ENCODE data around the gene MRPL4.

The MRPL4 gene

DNA sequence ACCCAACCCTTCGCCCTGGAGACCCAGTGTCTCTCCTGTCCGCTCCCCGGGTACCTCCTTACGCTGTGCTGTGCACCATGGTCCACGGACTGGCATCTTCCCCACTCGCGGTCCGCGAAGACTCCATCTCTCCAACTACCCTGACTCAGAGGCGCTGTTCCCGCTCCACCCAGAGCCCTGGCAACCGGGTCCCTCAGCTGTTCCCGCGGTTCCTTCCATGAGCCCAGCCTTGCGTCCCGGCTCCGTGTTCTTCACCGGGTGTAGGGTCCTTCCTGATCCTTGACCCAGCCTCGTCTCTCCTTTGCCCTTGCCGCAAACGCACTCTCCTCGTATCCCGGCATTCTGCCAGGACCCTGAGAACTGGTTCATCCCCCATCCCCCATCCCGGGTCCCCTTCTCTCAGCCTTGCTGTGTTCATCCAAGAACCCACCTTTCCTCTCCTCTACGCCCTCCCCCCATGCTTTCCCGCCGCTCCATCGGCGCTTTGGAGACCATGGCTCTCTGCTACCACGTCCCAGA lies 38.4 kb downstream of the MRPL4 start:
- no peak for DNase-seq

DNA sequence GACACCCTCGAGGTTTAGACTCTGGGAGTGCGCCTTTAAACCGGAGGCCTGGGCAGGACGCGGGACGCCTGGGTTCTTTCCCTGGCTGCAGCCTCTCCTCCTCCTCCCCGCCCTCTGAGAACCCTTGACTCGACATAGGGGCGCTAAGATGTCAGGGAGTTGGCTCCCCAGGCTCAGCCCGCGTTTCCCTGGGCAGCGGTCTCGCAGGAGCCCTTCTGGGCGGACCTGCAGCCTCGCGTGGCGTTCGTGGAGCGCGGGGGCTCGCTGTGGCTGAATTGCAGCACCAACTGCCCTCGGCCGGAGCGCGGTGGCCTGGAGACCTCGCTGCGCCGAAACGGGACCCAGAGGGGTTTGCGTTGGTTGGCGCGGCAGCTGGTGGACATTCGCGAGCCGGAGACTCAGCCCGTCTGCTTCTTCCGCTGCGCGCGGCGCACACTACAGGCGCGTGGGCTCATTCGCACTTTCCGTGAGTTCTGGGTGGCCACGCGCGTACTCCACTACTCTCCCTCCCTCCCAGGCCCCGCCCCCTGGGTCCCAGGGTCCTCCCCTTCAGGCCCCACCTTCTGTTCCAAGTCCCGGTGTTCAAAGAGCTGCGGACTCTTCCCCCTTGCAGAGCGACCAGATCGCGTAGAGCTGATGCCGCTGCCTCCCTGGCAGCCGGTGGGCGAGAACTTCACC lies 39.0 kb downstream of the MRPL4 start:
- DNase-seq, result no peak

DNA sequence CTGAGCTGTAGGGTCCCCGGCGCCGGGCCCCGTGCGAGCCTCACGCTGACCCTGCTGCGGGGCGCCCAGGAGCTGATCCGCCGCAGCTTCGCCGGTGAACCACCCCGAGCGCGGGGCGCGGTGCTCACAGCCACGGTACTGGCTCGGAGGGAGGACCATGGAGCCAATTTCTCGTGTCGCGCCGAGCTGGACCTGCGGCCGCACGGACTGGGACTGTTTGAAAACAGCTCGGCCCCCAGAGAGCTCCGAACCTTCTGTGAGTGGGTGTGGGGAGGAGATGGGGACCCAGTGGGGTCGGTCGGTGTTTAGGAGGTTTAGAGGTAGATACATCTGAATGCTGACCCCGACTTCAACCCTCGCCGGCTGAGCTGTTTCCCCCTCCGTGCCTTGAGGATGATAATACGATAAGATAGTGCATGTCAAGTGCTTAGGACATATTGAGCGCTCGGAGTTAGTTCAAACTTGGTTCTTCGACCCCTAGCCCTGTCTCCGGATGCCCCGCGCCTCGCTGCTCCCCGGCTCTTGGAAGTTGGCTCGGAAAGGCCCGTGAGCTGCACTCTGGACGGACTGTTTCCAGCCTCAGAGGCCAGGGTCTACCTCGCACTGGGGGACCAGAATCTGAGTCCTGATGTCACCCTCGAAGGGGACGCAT lies 39.7 kb downstream of the MRPL4 start:
- DNase-seq, result no peak

DNA sequence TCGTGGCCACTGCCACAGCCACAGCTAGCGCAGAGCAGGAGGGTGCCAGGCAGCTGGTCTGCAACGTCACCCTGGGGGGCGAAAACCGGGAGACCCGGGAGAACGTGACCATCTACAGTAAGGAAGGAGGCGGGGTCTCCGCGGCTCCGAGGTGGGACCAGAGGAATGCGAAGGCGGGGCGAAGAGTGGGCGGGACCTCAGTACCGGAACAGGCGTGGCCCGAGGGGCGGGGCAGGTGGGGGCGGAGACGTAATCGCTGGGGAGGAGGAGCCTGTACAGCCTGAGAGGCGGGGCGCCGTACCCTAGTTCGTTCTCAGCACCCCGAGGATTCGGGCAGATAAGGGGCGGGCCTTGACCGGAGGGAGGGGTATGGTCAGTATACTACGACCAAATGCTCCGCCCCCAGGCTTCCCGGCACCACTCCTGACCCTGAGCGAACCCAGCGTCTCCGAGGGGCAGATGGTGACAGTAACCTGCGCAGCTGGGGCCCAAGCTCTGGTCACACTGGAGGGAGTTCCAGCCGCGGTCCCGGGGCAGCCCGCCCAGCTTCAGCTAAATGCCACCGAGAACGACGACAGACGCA lies 40.3 kb downstream of the MRPL4 start:
- DNase-seq, result peak; percentile 76

DNA sequence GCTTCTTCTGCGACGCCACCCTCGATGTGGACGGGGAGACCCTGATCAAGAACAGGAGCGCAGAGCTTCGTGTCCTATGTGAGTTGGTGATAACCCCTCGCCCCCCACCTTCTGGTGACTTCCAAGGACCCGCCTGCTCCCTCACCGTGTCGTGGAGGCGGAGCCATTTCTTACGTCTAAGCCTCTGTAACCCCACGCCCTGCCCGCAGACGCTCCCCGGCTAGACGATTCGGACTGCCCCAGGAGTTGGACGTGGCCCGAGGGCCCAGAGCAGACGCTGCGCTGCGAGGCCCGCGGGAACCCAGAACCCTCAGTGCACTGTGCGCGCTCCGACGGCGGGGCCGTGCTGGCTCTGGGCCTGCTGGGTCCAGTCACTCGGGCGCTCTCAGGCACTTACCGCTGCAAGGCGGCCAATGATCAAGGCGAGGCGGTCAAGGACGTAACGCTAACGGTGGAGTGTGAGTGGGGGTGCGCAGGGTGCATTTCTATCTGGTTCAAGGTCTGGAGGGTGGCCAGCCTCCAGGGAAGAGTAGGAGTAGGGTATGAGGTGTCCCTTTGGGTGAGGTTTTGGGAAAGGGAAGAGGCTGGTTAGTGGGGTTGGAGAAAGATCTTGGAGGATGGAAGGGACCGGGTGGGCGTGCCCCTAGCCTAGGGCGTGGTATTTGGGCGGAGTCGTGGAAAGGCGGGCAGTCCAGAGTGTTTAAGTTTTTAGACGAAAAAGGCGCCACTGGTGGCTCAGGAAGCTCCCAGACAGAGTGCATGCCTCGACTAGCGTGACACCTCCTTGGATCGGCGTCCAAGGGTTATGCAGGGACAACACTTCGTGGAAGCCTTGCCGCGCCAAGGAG lies 41.0 kb downstream of the MRPL4 start:
- DNase-seq, result no peak

DNA sequence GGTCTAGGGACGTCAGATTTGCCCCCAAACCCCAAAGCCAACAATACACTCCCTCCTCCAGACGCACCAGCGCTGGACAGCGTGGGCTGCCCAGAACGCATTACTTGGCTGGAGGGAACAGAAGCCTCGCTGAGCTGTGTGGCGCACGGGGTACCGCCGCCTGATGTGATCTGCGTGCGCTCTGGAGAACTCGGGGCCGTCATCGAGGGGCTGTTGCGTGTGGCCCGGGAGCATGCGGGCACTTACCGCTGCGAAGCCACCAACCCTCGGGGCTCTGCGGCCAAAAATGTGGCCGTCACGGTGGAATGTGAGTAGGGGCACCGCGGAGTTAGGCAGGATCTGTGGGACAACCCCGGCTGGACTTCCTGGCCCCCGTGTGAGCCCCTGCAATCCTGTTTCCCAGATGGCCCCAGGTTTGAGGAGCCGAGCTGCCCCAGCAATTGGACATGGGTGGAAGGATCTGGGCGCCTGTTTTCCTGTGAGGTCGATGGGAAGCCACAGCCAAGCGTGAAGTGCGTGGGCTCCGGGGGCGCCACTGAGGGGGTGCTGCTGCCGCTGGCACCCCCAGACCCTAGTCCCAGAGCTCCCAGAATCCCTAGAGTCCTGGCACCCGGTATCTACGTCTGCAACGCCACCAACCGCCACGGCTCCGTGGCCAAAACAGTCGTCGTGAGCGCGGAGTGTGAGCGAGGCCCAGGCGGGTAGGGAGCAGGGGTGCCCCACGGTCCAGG lies 41.8 kb downstream of the MRPL4 start:
- no peak for DNase-seq

DNA sequence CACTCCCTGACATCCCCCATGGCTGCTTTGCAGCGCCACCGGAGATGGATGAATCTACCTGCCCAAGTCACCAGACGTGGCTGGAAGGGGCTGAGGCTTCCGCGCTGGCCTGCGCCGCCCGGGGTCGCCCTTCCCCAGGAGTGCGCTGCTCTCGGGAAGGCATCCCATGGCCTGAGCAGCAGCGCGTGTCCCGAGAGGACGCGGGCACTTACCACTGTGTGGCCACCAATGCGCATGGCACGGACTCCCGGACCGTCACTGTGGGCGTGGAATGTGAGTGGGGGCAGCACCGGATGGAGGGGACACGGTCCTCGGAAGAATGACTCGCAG lies 42.3 kb downstream of the MRPL4 start:
- no peak for DNase-seq

DNA sequence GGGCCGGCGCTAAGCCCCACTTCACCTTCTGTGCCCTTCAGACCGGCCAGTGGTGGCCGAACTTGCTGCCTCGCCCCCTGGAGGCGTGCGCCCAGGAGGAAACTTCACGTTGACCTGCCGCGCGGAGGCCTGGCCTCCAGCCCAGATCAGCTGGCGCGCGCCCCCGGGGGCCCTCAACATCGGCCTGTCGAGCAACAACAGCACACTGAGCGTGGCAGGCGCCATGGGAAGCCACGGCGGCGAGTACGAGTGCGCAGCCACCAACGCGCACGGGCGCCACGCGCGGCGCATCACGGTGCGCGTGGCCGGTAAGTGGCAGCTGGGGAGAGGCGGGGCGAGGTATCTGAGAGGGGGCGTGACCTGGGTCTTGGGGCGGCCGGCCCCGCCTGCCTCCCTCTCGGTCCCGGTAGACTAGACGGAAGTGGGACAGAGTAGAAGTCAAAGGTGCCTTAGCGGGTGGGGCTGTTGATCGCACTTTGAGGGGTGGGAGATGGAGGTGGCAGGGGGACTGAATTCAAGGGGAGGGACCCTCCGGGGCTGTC lies 43.4 kb downstream of the MRPL4 start:
- no peak for DNase-seq

DNA sequence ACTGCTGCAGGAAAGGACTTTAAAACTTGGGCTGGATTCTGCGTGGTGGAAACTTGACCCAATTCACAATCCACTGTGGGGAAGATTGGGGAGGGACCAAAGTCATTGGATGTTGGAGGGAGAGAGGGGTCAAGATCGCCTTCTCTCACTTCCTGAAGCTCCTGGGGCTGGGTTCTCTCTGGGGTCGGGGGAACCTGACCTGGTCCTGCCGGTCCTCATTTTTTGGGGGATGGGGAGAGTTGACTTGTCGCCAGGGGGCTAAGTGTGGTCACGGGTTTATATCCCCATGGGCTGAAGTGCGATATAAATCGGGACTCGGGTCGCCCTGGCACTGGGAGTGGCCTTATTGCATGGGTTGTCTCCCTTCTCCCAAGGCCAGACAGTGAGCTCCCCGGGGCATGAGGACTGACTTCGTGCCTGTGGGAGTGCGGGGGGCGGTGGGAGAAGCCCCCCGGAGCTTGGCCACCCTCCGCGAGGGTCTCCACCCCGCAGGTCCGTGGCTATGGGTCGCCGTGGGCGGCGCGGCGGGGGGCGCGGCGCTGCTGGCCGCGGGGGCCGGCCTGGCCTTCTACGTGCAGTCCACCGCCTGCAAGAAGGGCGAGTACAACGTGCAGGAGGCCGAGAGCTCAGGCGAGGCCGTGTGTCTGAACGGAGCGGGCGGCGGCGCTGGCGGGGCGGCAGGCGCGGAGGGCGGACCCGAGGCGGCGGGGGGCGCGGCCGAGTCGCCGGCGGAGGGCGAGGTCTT lies 44.0 kb downstream of the MRPL4 start:
- DNase-seq, result no peak

DNA sequence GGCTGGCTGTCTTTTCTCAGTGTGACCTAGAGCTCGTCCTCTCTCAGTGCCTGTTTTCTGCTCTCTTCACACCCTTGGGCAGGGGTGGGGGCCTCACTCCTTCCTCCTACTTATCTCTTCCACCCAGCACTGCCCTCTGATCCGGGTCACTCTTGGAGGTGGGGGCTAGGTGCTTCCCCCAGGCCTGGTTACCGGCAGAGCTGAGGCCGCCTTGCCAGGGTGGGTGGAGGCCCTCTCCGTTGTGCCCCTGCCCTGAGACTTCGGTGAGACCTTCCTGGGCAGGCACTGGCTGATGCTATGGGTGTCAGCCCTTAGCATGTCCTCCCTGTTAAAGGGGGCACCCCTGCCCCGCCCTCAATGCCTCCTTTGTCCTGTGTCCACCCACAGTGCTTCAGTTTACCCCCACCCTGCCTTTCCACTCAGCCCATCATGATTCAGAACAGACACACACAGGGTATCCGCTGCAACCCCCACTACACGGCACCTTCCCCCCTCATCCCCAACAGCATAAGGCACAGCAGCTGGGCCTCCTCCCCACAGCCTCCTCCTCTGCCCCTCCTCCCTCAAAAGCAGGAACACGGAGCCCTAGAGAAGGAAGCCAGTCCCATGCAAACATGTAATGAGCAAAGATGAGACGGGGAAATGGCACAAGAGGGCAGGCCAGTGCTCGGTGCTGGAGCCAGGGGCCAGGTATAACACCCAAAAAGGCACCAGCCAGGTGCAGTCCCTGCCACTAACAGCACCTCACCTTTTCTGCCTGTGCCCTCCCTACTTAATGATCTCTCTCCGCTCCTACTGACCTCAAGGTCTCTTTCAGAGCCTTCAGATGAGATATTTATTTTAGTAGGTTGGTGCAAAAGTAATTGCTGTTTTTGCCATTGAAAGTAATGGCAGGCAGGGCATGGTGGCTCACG lies 47.8 kb downstream of the MRPL4 start:
- peak; percentile 44 for DNase-seq

DNA sequence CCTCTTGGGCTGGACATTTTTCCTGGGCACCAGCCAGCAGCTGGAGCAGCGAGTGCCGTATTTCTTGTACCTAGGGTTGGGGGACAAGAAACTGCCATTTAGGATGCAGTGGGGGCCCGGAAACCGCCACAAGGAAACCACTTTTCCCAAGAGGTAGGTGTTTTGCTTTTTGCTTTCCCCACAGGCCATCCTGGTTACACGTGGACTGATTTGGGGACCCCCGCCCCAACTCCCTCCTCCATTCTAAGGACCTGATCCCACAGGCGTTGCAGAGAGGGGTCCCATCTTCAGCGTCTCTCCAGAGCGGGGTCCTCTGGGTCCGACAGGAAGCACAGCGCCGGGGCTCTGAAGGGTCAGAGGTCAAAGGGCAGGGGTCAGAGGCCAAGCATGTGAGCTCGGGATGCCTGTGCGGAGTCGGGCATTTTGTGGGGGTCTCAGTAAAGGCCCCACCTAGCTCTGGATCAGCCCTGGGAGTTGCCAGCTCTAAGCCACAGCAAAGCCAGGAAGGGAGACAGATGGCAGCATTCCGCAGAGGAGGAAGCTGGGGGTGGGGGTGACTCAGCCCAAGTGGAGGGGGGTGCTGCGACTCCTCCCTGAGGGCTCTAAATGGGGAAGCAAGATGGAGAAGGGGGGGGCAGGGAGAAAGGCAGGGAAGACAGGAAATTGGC lies 53.3 kb downstream of the MRPL4 start:
- peak; percentile 82 for DNase-seq

DNA sequence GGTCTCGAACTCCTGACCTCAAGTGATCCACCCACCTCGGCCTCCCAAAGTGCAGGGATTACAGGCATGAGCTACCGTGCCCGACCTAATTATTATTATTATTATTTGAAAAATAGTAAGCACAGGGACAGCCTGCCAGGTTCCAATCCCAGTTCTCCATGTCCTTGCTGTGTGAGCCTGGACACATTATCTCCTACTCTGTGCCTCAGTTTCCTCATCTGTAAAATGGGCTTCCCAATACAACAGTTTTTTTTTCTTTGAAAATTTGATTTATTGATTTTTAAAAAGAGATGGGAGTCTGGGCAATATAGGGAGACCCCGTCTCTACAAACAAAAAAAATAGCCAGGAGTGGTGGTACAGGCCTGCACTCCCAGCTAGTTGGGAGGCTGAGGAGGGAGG lies 54.3 kb downstream of the MRPL4 start:
- DNase-seq, result no peak

DNA sequence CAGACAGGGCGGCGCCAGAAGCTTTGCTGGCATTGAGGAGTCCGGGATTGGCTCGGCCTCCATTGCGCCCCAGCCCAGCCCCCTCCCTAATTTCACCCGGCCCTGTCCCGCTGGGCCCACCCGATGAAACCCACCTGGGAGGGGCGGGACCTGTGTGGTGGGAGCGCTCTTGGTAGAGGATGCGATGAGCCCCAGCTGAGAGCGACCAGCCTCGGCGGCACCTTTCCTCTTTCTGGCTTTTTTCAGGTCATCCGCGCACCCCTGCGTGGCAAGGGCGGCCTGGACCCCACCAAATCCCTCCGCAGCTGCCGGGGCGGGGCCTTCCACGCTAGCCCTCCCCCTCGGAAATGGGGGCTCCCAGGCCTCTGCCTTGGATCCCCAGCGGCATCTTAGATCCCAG lies 57.4 kb downstream of the MRPL4 start, which contains the start of gene ZGLP1:
TSS of gene ZGLP1 (minus strand) at position 393 of the 400 bp plus-strand sequence.
- no peak for DNase-seq
